ENCODE results near the gene ATG4B. TPM values are rescaled to one million over a fixed set of nuclear protein-coding genes. Genes with fewer than 3 reads are reported as not detected.

ATG4B gene
- polyA plus RNA-seq, 3 donors from 2014 or later = 70.5 to 78.9 (median 77.2) TPM

- H3K4me1 Mint-ChIP-seq = peaks cover 22 to 24% of the 10 kb centered on the region in 2 donors
Observed at GRCh38 chr2:241606186-241606585, 31.3 kb upstream of the ATG4B start.

DNA sequence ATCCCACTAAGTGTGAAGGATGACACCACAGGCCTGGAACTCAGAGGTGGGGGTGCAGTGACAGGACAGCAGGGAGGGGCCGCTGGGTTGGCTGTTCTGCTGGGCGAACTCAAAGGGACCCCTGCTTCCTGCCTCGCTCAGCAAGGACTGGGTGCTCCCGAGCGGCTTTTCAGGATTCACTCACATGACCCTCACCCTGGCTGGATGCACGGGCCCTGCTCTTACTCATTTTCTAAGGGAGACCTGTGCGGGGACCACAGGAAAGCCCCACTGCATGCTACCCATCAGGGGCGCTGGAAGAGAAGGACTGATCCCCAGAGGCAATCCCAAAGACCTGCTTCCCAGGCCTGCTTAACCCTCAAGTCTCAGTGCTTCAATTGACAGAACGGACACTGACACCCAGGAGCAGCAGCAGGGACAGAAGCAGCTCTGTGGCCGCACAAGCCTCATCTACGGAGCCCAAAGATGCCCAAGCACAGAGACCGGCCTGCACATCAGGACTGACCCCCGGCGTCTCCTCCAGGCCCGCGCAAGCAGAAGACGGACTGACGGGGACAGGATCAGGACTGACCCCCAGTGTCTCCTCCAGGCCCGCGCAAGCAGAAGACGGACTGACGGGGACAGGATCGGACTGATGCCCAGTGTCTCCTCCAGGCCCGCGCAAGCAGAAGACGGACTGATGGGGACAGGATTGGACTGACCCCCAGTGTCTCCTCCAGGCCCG, 30.2 kb upstream of the ATG4B start:
- Mint-ChIP-seq H3K36me3 (peaks cover 0 to 9% (median 4%) of the 10 kb centered on the region in 3 donors), H3K27me3 (ENCODE audit: low read depth in 3 of 3) (peaks cover 0 to 6% (median 1%) of the 10 kb centered on the region in 3 donors), H3K9me3 (no peaks in the 10 kb centered on the region), H3K4me1 (peaks cover 22 to 24% of the 10 kb centered on the region in 2 donors), H3K4me3 (no peak overlapping the region), H3K27ac (no peak overlapping the region)
- DNase-seq = no peak

More at GRCh38 chr2:241606186-241606585, 31.3 kb upstream of the ATG4B start:
- H3K9me3 Mint-ChIP-seq = no peaks in the 10 kb centered on the region
- peaks cover 2 to 18% (median 9%) of the 10 kb centered on the region in 3 donors for H3K36me3 Mint-ChIP-seq
- H3K27ac Mint-ChIP-seq = no peak overlapping the region
- peaks cover 0 to 6% (median 1%) of the 10 kb centered on the region in 3 donors for H3K27me3 Mint-ChIP-seq (ENCODE audit: low read depth in 3 of 3)
- no peak for DNase-seq
- no peak overlapping the region for H3K4me3 Mint-ChIP-seq

GRCh38 chr2:241608881-241609280, 28.6 kb upstream of the ATG4B start:
- peak overlapping the region; percentile 50 to 90 (median 80) for H3K27ac Mint-ChIP-seq
- H3K4me1 Mint-ChIP-seq = peaks cover 22 to 24% of the 10 kb centered on the region in 2 donors
- H3K27me3 Mint-ChIP-seq (ENCODE audit: low read depth in 3 of 3) = peaks cover 0 to 6% (median 1%) of the 10 kb centered on the region in 3 donors
- peak overlapping the region; percentile 80 to 91 (median 85) for H3K4me3 Mint-ChIP-seq
- peaks cover 0 to 4% (median 0%) of the 10 kb centered on the region in 3 donors for H3K36me3 Mint-ChIP-seq
- H3K9me3 Mint-ChIP-seq = no peaks in the 10 kb centered on the region
- peak; percentile 41 to 49 (median 43) for DNase-seq

DNA sequence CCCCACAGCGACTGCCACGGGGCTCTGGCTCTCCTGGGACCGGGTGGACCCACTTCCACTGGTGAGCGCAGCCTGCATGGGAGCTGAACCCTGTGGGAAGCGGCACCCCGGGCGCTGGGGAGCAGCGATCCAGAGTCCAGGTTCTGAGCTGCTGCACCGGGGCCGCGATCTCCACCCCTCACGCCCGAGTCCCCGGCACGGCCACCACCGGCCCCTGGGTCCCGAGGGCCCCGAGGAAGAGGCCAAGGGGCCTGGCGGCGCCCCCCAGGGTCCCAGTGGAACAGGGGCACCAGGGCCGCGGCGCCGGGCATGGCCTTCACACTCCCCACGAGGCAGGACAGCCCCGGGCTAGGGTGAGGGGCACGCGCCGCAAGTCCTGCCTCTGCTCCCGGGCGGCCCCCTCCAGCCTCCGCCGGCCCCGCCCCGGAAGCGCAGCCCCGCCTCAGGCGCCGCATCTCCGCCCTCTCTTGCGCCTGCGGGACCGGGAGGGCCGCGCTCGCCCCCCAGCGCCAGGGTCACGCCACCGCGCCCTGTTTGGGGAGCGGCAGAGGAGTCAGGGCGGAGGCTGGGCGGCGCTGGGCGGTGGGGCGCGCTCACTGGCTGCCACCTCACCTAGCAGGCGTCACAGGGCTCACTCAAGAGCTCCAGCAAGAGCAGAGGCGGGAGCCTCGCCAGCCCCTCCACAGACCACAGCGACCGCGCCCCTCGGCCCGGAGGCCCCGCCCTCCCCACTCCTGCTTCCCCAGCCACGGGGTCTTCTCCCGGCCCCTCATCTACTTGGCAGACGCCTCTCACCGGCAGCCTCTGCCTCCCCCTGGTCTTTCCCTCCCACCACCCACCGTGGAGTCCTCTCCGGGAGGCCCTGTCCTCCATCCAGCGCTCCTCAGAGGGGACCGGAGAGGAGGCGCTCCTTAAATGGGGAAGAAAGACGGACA, 27.4 kb upstream of the ATG4B start:
- peak overlapping the region in 5 of 6 donors; percentile 58 to 92 (median 85) for H3K27ac Mint-ChIP-seq

GRCh38 chr2:241611062-241611461, 26.4 kb upstream of the ATG4B start:
- no peaks in the 10 kb centered on the region for H3K9me3 Mint-ChIP-seq
- peak overlapping the region; percentile 46 to 71 (median 56) for H3K4me3 Mint-ChIP-seq
- H3K27ac Mint-ChIP-seq = peak overlapping the region in 4 of 6 donors; percentile 45 to 92 (median 66)
- peaks cover 0 to 10% (median 1%) of the 10 kb centered on the region in 3 donors for H3K27me3 Mint-ChIP-seq (ENCODE audit: low read depth in 3 of 3)
- no peak for DNase-seq
- no peaks in the 10 kb centered on the region for H3K36me3 Mint-ChIP-seq
- peaks cover 24 to 28% of the 10 kb centered on the region in 2 donors for H3K4me1 Mint-ChIP-seq

More for the DNA sequence above, 27.4 kb upstream of the ATG4B start:
- H3K36me3 Mint-ChIP-seq = peaks cover 0 to under 1% (median 0%) of the 10 kb centered on the region in 3 donors
- peak overlapping the region; percentile 46 to 85 (median 81) for H3K4me3 Mint-ChIP-seq
- peaks cover 0 to 8% (median 1%) of the 10 kb centered on the region in 3 donors for H3K27me3 Mint-ChIP-seq (ENCODE audit: low read depth in 3 of 3)
- H3K4me1 Mint-ChIP-seq = peaks cover 23 to 24% of the 10 kb centered on the region in 2 donors
- peak; percentile 88 to 90 (median 89) for DNase-seq
- H3K9me3 Mint-ChIP-seq = no peaks in the 10 kb centered on the region

DNA sequence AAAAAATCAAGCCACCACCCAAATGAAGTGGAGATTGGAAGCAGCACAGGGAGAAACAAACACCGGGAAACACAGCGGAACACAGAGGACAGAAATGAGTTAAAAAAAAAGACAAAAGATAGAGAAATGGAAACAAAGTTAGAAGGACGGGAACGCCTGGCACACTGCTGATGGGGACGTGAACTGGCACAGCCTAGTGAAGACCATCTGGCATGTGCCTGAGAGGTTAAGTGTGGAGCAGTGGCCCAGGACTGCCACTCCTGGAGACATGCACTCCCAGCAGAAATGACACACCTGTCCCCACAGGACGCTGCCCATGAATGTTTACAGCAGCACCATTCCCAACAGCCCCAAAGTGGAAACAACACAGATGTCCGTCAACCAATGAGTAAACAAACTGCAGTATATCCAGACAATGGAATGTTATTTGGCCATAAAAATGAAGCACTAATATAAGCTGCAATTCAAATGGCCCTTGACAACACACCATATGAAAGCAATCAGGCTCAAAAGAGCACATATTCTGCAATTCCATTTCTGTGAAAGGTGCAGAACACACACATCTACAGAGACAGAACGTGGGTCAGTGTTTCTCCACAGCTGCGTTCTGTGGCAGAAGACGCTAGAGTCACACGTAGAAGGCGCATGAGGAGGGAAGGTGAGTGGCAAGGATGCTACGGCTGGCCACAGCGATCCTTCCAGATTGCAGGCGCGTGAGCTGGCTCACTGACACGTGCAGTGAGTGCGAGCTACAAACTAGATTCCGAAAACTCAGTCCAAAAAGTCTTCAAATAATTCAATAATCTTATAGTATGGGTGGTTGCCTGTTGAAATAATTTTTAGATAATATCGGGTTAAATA, 25.1 kb upstream of the ATG4B start:
- Mint-ChIP-seq H3K4me1 (peaks cover 32 to 34% of the 10 kb centered on the region in 2 donors), H3K27ac (peak overlapping the region in 5 of 6 donors; percentile 4 to 47 (median 35)), H3K27me3 (ENCODE audit: low read depth in 3 of 3) (peaks cover 0 to 10% (median 0%) of the 10 kb centered on the region in 3 donors), H3K36me3 (peaks cover 0 to 2% (median 0%) of the 10 kb centered on the region in 3 donors), H3K4me3 (no peak overlapping the region), H3K9me3 (no peaks in the 10 kb centered on the region)
- no peak for DNase-seq

GRCh38 chr2:241613017-241613780, 24.3 kb upstream of the ATG4B start:
- Mint-ChIP-seq H3K4me1 (peaks cover 35 to 38% of the 10 kb centered on the region in 2 donors), H3K36me3 (peaks cover 0 to 4% (median 0%) of the 10 kb centered on the region in 3 donors), H3K27ac (no peak overlapping the region), H3K9me3 (no peaks in the 10 kb centered on the region), H3K27me3 (ENCODE audit: low read depth in 3 of 3) (peaks cover 0 to 10% (median 0%) of the 10 kb centered on the region in 3 donors), H3K4me3 (no peak overlapping the region)
- no peak for DNase-seq

GRCh38 chr2:241615041-241615440, 22.5 kb upstream of the ATG4B start:
- no peak for DNase-seq
- Mint-ChIP-seq H3K4me1 (peaks cover 25 to 26% of the 10 kb centered on the region in 2 donors), H3K4me3 (no peak overlapping the region), H3K36me3 (peaks cover 0 to 4% (median 0%) of the 10 kb centered on the region in 3 donors), H3K9me3 (no peaks in the 10 kb centered on the region), H3K27me3 (ENCODE audit: low read depth in 3 of 3) (peaks cover 0 to 7% (median 0%) of the 10 kb centered on the region in 3 donors), H3K27ac (peak overlapping the region in 1 of 6 donors; percentile 34)

DNA sequence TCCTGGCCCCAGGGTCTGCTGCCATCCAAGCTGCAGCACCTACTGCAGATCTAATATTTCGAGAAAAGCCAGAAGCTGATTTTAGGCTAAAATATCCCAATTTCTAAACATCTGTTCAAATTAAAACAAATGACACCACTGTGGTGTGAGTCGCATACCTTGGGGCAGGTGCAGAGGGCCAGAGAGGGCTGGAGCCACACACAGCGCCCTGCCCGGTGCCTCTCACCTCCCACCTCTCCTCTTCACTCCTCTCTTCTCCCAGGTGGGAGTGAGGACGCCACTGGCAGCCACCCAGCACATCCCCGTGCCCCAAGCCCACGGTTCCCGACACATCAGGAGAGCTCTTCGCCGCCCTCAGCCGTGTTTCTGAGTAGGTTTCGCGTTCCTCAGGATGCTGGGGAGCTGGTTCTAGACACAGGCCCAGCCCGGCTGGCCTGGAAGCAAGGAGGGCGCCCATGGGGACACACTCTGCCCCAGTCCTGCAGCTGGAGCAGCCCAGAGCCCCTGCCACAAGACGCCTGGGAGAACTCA, 21.9 kb upstream of the ATG4B start:
- H3K4me3 Mint-ChIP-seq = no peak overlapping the region
- DNase-seq = no peak
- H3K4me1 Mint-ChIP-seq = peaks cover 22 to 25% of the 10 kb centered on the region in 2 donors
- H3K27ac Mint-ChIP-seq = peak overlapping the region in 1 of 6 donors; percentile 77
- no peaks in the 10 kb centered on the region for H3K9me3 Mint-ChIP-seq
- peaks cover 0 to 5% (median 0%) of the 10 kb centered on the region in 3 donors for H3K27me3 Mint-ChIP-seq (ENCODE audit: low read depth in 3 of 3)
- H3K36me3 Mint-ChIP-seq = peaks cover 0 to 4% (median 2%) of the 10 kb centered on the region in 3 donors

DNA sequence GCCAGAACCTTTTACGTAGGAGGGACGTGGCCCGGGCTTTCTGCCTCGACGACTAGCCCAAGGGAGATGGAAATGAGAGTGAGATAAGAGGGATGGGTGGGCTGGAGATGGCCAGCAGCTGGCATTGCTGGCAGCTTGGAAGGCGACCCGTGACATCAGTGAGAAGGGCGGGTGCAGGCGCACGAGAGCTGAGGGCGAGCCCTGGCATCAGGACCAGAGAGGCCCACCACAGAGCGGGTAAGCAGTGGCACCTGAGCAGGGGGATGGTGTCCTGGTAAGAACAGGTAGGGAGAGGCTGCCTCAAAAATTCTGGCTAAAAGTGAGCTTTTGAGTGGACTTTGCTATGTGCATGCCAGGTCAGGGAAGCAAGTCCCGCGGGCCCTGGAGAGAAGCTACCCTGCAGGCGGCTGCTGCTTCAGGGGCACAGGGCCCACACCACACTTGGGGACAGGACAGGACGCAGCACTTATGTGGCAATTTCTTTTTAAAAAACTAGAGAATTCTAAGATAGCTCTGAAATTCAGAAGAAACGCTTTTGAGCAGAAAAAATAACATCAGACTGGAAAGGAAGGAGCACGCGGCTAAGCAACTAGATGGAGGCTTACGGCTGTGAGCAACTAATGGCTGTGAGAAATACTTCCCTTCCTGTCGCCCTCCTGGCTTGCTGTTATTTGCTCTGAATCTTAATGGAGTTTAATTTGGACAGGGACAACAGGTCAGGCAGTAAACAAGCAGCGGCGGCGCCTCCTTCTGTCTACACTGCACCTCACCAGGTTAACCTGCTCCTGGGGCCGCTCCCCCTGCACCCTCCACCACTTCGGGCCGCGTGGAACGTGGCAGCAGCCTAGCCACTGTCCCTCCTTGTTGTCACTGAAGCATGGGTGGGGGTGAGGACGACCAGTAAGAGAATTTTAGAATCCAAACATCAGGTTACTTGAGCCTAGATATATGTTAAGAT, 21.0 kb upstream of the ATG4B start:
- Mint-ChIP-seq H3K4me3 (peak overlapping the region in 3 of 5 donors; percentile 23 to 83 (median 47)), H3K27me3 (ENCODE audit: low read depth in 3 of 3) (peaks cover 0 to 4% (median 0%) of the 10 kb centered on the region in 3 donors), H3K4me1 (peaks cover 22 to 24% of the 10 kb centered on the region in 2 donors), H3K27ac (peak overlapping the region in 3 of 6 donors; percentile 14 to 77 (median 74)), H3K36me3 (peaks cover 0 to 5% (median 4%) of the 10 kb centered on the region in 3 donors), H3K9me3 (no peaks in the 10 kb centered on the region)
- DNase-seq = no peak
